Skeletal muscle tissue (tissue), 4 donors: ENCODE results near the gene OR6C4. TPM values are rescaled to one million over a fixed set of nuclear protein-coding genes. Genes with fewer than 3 reads are reported as not detected.
"Not testable (repeated sequence)": the region's sequence is repeated elsewhere in the genome, so short reads cannot be mapped to it uniquely, and the experiment has no call there.

Source experiments
- H3K27ac ChIP-seq: one replicate; pipeline ENCODE4 v1.7.0; 2013; ENCODE audit warnings: mild to moderate bottlenecking, low read depth, low read length, inconsistent platforms
- H3K27me3 ChIP-seq, 3 donors: one replicate each; pipeline ENCODE4 v1.7.0; 2013; ENCODE audit warnings: low read length in 3 of 3; ENCODE audit not compliant: control insufficient read depth in 3 of 3, insufficient read depth in 3 of 3
- H3K36me3 ChIP-seq, 3 donors: one replicate each; pipeline ENCODE4 v1.7.0; 2013; ENCODE audit warnings: low read length in 3 of 3; ENCODE audit not compliant: control insufficient read depth in 3 of 3, insufficient read depth in 3 of 3
- H3K4me1 ChIP-seq, 3 donors: one replicate each; pipeline ENCODE4 v1.7.0; 2013; ENCODE audit warnings: low read length in 3 of 3, mild to moderate bottlenecking in 3 of 3; ENCODE audit not compliant: control insufficient read depth in 3 of 3, insufficient read depth in 3 of 3
- H3K4me3 ChIP-seq, 3 donors: one replicate each; pipeline ENCODE4 v1.7.0; 2013; ENCODE audit warnings: low read length in 3 of 3
- H3K9ac ChIP-seq, 3 donors: one replicate each; pipeline ENCODE4 v1.7.0; 2013; ENCODE audit warnings: low read length in 3 of 3, mild to moderate bottlenecking in 3 of 3, moderate library complexity in 2 of 3, low read depth in 1 of 3
- H3K9me3 ChIP-seq, 3 donors: one replicate each; pipeline ENCODE4 v1.7.0; 2013; ENCODE audit warnings: low read length in 3 of 3; ENCODE audit not compliant: control insufficient read depth in 3 of 3
- total RNA-seq: library from RNA; depleted of rRNA; stranded (reverse); fragments of >200 nt; gene quantifications from one replicate; pipeline ENCODE4 v1.2.3, GENCODE V29; 2014
- donor health status: Osteomylitis.

The OR6C4 gene
- total RNA-seq = not detected

DNA sequence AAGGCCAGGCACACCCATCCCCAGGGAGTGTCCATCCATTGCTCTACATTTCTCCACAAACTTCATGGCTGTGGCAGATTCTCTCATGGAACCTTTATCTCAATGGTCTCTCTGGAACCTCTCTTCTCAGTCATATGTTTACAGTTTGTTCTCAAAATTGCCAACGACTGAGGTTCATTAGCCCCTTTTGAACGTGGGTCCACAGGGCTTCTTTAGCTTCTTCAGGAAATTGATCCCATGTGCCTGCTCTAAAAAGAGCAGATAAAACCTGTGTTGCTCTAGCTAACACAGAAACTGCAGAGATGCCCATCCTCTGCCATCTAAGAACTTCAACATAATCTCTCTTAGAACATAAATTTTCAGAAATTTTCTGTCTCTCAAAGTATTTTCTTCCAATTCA, at the start of gene OR6C4:
Gene OR6C4 (plus strand): TSS at position 301 of the 400 bp plus-strand sequence. CDS start 1,625 bp downstream, outside the sequence.
- no peaks in the 10 kb centered on the region for H3K9me3 ChIP-seq
- H3K36me3 ChIP-seq = no peaks in the 10 kb centered on the region
- no peak within 1 kb of the TSS for H3K27ac ChIP-seq
- H3K4me1 ChIP-seq = no peaks in the 10 kb centered on the region
- H3K27me3 ChIP-seq = no peaks in the 10 kb centered on the region
- no peak within 1 kb of the TSS for H3K9ac ChIP-seq
- H3K4me3 ChIP-seq = no peak within 1 kb of the TSS

DNA sequence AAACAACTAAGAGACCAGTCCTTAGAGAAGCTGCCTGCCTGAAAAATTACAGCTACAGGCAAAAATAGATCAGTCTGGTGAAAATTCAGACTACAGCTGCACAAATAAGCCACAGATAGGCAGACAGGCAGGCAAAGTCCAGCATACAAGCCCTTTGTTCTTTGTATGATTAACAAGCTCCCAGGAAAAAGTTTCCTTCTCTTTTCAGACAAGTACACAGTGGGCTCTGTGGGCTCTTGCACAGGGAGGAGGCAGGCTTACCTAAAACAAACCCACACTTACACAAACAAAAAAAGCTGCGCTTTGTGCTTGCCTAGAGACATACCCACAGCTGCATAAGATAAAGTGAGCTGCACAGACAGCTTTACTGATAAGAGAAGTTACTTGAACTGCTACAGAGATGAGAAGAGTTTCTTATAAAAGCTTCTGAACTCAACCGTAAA, 49.6 kb upstream of the OR6C4 start:
- Histone ChIP-seq H3K4me3 (no peak overlapping the region), H3K4me1 (no peaks in the 10 kb centered on the region), H3K9ac (no peak overlapping the region), H3K36me3 (no peaks in the 10 kb centered on the region), H3K27me3 (no peaks in the 10 kb centered on the region), H3K9me3 (no peaks in the 10 kb centered on the region), H3K27ac (no peak overlapping the region)

DNA sequence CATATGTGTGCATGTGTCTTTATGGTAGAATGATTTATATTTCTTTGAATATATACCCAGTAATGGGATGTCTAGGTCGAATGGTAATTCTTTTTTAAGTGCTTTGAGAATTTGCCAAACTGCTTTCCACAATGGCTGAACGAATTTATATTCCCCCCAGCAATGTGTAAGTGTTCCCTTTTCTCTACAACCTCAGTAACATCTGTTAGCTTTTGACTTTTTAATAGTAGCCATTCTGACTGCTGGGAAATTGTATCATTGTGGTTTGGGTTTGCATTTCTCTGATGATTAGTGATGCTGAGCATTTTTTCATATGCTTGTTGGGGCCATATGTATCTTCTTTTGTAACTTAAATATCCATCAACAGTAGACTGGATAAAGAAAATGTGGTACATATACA, 47.8 kb upstream of the OR6C4 start:
- Histone ChIP-seq H3K9me3 (no peaks in the 10 kb centered on the region), H3K27ac (no peak overlapping the region), H3K9ac (no peak overlapping the region), H3K27me3 (no peaks in the 10 kb centered on the region), H3K36me3 (no peaks in the 10 kb centered on the region), H3K4me1 (no peaks in the 10 kb centered on the region), H3K4me3 (no peak overlapping the region)

DNA sequence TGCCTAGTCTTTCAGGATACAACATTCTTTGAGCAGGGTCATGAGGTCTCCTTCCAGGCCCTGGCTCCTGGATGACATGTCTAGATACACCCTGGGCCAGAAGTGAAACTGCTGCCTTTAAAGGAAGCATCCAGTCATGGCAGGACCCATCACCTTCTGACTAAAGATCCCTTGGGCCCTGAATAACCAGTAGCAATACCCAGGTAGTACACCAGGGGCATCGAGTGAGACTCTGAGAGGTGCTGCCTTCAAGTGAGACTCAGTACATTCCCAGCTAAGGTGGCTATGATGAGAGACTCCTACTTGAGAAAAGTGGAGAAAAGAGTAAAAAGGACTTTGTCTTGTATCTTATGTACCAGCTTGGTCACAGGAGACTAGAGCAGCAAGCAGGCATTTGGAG, 33.7 kb upstream of the OR6C4 start:
- H3K27me3 ChIP-seq = no peaks in the 10 kb centered on the region

DNA sequence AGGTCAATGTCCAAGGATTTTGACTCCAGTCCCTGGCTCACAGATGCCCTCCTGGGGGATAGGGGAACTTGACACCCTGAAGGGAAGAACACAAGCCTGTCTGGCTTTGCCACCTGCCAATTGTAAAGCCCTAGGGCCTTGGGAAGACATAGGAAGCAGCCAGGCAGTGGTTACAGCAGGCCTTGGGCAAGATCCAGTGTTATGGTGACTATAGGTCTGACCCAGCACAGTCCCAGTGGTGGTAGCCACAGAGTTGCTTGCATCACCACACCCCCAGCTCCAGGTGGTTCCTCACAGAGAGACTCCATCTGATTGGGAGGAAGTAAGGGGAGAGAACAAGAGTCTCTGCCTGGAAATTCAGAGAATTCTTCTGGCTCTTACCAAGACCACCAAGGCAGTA, 33.0 kb upstream of the OR6C4 start:
- H3K9me3 ChIP-seq = no peaks in the 10 kb centered on the region
- H3K4me3 ChIP-seq = no peak overlapping the region
- no peak overlapping the region for H3K9ac ChIP-seq
- H3K27ac ChIP-seq = no peak overlapping the region
- H3K27me3 ChIP-seq = no peaks in the 10 kb centered on the region
- no peaks in the 10 kb centered on the region for H3K4me1 ChIP-seq
- no peaks in the 10 kb centered on the region for H3K36me3 ChIP-seq

More for the DNA sequence above, 33.7 kb upstream of the OR6C4 start:
- Histone ChIP-seq H3K4me1 (no peaks in the 10 kb centered on the region), H3K9me3 (no peaks in the 10 kb centered on the region), H3K36me3 (no peaks in the 10 kb centered on the region), H3K4me3 (no peak overlapping the region), H3K9ac (no peak overlapping the region), H3K27ac (no peak overlapping the region)

DNA sequence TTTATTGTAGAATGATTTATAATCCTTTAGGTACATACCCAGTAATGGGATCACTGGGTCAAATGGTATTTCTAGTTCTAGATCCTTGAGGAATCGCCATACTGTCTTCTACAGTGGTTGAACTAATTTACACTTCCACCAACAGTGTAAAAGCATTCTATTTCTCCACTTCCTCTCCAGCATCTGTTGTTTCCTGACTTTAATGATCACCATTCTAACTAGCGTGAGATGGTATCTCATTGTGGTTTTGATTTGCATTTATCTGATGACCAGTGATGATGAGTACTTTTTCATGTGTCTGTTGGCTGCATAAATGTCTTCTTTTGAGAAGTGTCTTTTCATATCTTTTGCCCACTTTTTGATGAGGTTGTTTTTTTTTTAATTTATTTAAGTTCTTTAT, 1.2 kb upstream of the OR6C4 start:
- not testable (repeated sequence) for H3K27me3 ChIP-seq, H3K4me3 ChIP-seq, H3K4me1 ChIP-seq, H3K27ac ChIP-seq, H3K36me3 ChIP-seq, H3K9ac ChIP-seq, H3K9me3 ChIP-seq

DNA sequence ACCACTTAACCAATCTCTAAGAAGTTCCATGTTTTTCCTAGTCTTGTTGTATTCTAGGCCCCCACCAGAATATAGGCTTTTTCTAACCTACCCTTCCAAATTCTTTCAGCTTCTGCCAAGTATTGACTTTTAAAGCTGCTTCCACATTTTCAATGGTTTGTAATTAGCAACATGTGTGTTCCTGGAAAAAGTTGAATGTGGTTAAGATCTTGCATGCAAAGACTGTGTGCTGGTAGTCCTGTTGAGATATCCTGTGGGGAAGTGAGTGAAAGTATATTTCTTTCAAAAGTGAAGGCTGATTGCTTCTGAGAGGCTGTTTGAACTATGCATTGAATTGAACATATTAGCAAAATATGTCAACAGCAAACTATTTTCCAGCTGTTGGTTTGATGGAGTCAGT, 646 bp upstream of the OR6C4 start:
- Histone ChIP-seq H3K9ac (no peak overlapping the region), H3K27me3 (no peaks in the 10 kb centered on the region), H3K4me3 (no peak overlapping the region), H3K27ac (no peak overlapping the region), H3K4me1 (no peaks in the 10 kb centered on the region), H3K36me3 (no peaks in the 10 kb centered on the region), H3K9me3 (no peaks in the 10 kb centered on the region)

DNA sequence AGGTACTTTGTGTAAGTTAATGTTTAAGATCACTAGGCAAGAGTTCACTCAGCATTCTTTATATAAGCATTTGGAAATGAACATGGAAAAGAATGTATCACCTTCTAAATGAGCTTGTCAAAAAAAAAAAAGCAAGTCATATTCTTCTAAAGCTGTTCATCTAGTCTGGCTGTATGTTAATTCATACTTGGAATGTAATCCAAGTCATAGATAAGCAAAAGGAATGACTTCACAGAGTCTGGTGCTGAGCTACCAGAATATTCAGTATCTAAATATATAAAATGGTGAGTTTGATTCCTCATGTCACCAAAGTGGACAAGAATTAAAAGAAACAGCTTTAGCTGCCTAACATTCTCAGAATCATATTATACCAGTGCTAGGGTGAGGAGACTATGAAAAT, 4.9 kb downstream of the OR6C4 start:
- Histone ChIP-seq H3K4me1 (no peaks in the 10 kb centered on the region), H3K27ac (no peak overlapping the region), H3K27me3 (no peaks in the 10 kb centered on the region), H3K36me3 (no peaks in the 10 kb centered on the region), H3K9me3 (peaks cover 2 to 6% (median 5%) of the 10 kb centered on the region in 3 donors), H3K9ac (no peak overlapping the region), H3K4me3 (no peak overlapping the region)

DNA sequence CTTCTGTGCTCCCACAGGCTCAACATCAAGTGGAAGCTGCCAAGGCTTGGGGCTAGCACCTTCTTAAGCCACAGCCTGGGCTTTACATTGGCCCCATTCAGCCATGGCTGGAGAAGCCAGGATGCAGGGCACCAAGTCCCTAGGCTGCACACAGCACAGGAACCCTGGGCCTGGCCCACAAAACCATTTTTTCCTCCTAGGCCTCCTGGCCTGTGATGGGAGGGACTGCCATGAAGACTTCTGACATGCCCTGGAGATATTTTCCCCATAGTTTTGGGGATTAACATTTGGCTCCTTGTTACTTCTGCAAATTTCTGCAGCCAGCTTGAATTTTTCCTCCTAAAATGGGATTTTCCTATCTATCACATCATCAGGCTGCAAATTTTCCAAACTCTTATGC, 20.7 kb downstream of the OR6C4 start:
- H3K36me3 ChIP-seq, H3K9ac ChIP-seq, H3K4me3 ChIP-seq, H3K27me3 ChIP-seq, H3K4me1 ChIP-seq, H3K9me3 ChIP-seq, H3K27ac ChIP-seq: not testable (repeated sequence)

DNA sequence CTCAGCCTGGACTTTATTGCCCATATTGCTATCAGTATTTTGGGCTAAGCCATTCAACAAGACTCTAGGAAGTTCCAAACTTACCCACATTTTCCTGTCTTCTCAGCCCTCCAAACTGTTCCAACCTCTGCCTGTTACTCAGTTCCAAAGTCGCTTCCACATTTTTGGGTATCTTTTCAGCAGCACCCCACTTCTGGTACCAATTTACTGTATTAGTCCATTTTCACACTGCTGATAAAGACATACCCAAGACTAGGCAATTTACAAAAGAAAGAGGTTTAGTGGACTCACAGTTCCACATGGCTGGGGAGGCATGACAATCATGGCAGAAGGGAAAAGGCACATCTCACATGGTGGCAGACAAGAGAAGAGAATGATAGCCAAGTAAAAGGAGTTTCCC, 21.3 kb downstream of the OR6C4 start:
- not testable (repeated sequence) for H3K9ac ChIP-seq, H3K4me3 ChIP-seq, H3K36me3 ChIP-seq, H3K27me3 ChIP-seq, H3K9me3 ChIP-seq, H3K4me1 ChIP-seq, H3K27ac ChIP-seq

DNA sequence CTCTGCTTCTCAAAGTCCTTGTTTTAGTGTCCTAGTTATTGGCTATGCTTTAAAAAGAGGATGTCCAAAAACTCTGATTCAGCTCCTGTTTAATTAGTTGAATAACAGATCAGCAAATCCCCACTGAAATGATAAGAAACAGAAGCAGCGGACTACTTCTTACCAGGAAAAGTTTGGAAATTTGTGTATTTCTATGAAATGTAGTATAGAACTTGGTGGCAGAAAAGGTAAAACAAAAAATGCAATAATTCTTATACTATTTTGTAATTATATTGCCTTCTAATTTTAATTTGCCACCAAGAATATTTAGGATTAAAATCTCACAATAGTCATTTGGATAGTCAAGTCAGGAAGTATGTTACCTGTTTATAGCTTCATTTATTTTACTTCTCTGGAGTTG, 22.8 kb downstream of the OR6C4 start, which contains the start of gene OR2AP1:
Gene OR2AP1 (plus strand): TSS at position 301 of the 400 bp plus-strand sequence. CDS start 1,947 bp downstream, outside the sequence.
- Histone ChIP-seq H3K27ac (no peak within 1 kb of the TSS), H3K4me1 (no peaks in the 10 kb centered on the region), H3K36me3 (no peaks in the 10 kb centered on the region), H3K9ac (no peak within 1 kb of the TSS), H3K9me3 (no peaks in the 10 kb centered on the region), H3K27me3 (no peaks in the 10 kb centered on the region), H3K4me3 (no peak within 1 kb of the TSS)
